Stimulated activated naive B cell treated with anti-CD40 and anti-IgM and Interleukin-4, amounts not matched to agents 10 μg/mL and 1 μg/mL and 100 μg/mL, for 72 hours (primary cell): Measurements from ENCODE around the gene MPZL1.
A peak's percentile ranks its signal among the peaks of the same experiment; 100 is the strongest.

Experiments used
- ATAC-seq, 2 donors: fragments of 150-1000 bp; cut with Tn5 transposase; replicated peaks; 2 replicates each; pipeline ENCODE4 v1.10.0; 2021; ENCODE audit warnings: moderate library complexity in 1 of 2
- DNase-seq: peaks from one replicate; pipeline ENCODE4 v3.0.0; 2021
- H3K27ac Mint-ChIP-seq: one replicate; pipeline ENCODE4 v1.8.0; 2022; ENCODE audit warnings: mild to moderate bottlenecking, mixed read lengths
- H3K27me3 Mint-ChIP-seq, 2 donors: one replicate each; pipeline ENCODE4 v1.8.0; 2022; ENCODE audit warnings: mixed read lengths in 2 of 2
- H3K36me3 Mint-ChIP-seq, 2 donors: one replicate each; pipeline ENCODE4 v1.8.0; 2022; ENCODE audit warnings: mixed read lengths in 2 of 2, mild to moderate bottlenecking in 1 of 2
- H3K4me1 Mint-ChIP-seq, 2 donors: one replicate each; pipeline ENCODE4 v1.8.0; 2022; ENCODE audit warnings: mixed read lengths in 2 of 2, mild to moderate bottlenecking in 1 of 2
- H3K4me3 Mint-ChIP-seq, 2 donors: one replicate each; pipeline ENCODE4 v1.8.0; 2022; ENCODE audit warnings: mild to moderate bottlenecking in 2 of 2, mixed read lengths in 2 of 2, moderate library complexity in 1 of 2
- H3K9me3 Mint-ChIP-seq, 2 donors: one replicate each; pipeline ENCODE4 v1.8.0; 2022; ENCODE audit warnings: mixed read lengths in 2 of 2, mild to moderate bottlenecking in 1 of 2

MPZL1 gene

DNA sequence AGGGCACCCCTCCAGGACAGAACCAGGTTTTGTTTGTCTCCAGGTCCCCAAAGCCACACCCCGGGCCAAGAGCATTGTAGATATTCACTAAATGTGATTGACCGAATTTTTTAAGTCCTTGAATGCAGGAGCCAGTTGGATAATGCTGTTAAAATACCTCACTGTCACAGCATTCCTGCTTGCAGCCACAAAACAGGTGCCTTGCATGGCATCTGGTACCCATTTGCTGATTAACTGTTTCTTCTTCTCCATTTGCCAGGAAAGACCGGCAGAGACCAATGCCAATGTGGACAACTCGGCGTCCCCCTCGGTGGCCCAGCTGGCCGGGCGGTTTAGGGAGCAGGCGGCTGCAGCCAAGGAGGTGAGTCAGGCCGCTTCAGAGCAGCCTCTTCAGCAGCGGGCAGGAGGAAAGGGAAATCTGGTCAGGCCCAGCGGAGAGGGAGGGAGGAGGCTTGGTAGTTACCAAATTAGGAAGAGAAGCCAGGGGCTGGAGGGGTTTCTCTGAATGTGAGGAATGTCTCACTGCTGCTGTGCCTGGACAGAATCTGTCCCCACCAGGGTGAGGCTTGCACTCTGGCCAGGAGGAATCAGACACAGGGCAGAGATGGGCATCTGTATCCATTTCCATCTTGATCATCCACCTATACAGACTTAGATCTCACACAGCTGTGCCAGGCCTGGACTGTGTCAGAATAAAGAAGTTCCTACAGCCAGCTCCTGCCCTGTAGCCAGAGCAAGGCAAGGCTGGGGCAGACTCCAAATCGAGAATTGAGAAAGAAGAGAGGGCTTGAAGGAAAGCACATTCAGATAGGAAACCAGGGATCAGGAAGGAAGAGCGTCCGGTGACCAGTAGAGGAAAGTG is 37.9 kb upstream of the MPZL1 start:
- DNase-seq: no peak
- Mint-ChIP-seq H3K27me3 (no peaks in the 10 kb centered on the region), H3K27ac (peak overlapping the region; percentile 88), H3K9me3 (no peaks in the 10 kb centered on the region), H3K4me3 (no peak overlapping the region), H3K36me3 (peaks cover 27 to 59% of the 10 kb centered on the region in 2 donors), H3K4me1 (peaks cover 34 to 37% of the 10 kb centered on the region in 2 donors)
- no peak for ATAC-seq

DNA sequence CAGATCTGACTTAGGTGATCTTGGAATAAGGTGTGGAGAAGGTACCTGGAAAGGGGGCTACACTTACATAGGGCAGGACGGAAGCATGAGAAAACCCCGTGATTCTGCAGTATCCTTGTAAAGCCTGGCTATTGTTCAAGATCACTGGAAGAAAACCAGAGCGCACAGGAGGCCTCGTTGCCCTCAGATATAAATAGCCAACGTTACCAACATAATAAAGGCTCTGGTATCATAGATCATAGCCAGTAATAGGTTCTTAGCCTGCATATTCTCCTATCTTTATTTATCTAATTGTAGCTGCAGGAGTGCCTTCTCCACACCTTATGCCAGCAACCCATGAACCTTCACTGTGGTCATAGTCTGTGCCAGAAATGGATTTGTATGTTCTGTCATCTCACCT is 35.9 kb upstream of the MPZL1 start:
- Mint-ChIP-seq H3K4me3 (no peak overlapping the region), H3K4me1 (peaks cover 48 to 54% of the 10 kb centered on the region in 2 donors), H3K27me3 (no peaks in the 10 kb centered on the region), H3K9me3 (no peaks in the 10 kb centered on the region), H3K36me3 (peaks cover 40 to 73% of the 10 kb centered on the region in 2 donors), H3K27ac (peak overlapping the region; percentile 70)
- DNase-seq (no peak), ATAC-seq (no peak)

DNA sequence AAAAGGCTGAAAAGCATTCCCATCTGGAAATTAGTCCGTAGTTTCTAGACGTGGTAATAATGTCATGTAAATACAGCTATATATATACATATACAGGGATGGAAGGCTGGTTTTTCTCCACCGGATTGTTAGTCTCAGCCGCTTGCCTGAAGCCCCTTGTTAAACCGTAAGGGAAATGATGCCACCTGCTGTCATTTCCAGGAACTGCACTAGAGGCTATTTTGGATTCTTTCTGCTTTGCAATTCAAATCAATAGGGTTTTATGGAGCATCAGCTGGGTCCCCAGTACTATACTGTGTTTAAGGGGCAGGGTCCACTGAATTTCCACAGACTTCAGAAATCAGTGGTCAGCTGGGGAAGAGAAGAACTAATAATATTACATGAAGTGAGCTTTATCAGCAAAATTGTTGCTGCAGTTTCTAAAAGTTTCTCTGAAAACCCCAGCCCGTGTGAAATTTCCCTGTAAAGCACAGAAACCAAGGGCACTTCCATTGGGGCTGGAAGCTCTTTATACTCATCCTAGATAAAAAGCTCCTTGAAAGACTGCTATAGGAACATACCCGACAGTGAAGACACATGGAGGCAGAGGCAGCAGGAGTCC is 33.8 kb upstream of the MPZL1 start:
- peaks cover 46 to 61% of the 10 kb centered on the region in 2 donors for H3K4me1 Mint-ChIP-seq
- H3K27me3 Mint-ChIP-seq: no peaks in the 10 kb centered on the region
- H3K9me3 Mint-ChIP-seq: no peaks in the 10 kb centered on the region
- ATAC-seq (peak; percentile 70 to 72), DNase-seq (peak; percentile 63)
- H3K27ac Mint-ChIP-seq: peak overlapping the region; percentile 84
- peak overlapping the region in 1 of 2 donors; percentile 2 for H3K4me3 Mint-ChIP-seq
- H3K36me3 Mint-ChIP-seq: peaks cover 39 to 69% of the 10 kb centered on the region in 2 donors

DNA sequence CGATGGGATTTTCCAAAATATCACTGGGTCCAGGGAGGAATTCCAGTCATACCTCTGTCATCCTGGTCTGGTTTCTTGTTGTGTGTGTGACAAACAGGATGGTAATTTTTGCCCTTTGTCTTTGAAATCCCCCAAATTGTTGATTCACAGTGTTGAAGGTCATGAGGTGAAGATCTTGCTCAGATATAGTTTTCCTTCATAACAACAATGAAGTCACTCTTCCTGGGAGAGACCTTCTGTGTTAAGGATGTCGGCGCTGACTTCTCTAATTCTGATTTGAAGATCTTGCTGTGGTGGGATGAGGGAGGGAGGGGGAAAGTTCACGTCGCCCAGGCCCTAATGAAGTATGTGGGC is 32.2 kb upstream of the MPZL1 start:
- H3K36me3 Mint-ChIP-seq: peaks cover 44 to 70% of the 10 kb centered on the region in 2 donors
- ATAC-seq (peak; percentile 64 to 72), DNase-seq (no peak)
- peak overlapping the region in 1 of 2 donors; percentile 22 for H3K4me3 Mint-ChIP-seq
- H3K9me3 Mint-ChIP-seq: no peaks in the 10 kb centered on the region
- peaks cover 47 to 70% of the 10 kb centered on the region in 2 donors for H3K4me1 Mint-ChIP-seq
- H3K27me3 Mint-ChIP-seq: no peaks in the 10 kb centered on the region
- H3K27ac Mint-ChIP-seq: peak overlapping the region; percentile 78

DNA sequence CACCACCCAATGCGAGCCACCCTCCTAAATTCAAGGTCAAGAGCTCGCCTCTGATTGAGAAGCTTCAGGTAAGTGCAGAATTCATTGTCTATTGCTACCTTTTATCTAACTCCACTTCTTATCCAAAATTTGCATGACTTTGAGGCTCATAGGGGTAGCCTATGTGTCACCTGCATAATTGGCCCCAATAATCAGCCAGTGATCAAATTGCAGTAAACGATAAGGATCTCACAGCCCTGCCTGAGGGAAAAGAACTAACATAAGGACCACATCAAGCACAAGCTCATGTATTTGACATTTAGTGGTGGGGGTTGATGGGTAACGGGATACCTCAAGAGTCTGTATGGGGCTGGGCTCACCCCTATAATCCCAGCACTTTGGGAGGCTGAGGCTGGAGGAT is 31.7 kb upstream of the MPZL1 start:
- H3K9me3 Mint-ChIP-seq: no peaks in the 10 kb centered on the region
- H3K27ac Mint-ChIP-seq: peak overlapping the region; percentile 78
- peaks cover 49 to 73% of the 10 kb centered on the region in 2 donors for H3K4me1 Mint-ChIP-seq
- peaks cover 48 to 72% of the 10 kb centered on the region in 2 donors for H3K36me3 Mint-ChIP-seq
- DNase-seq (no peak), ATAC-seq (no peak)
- H3K27me3 Mint-ChIP-seq: no peaks in the 10 kb centered on the region
- no peak overlapping the region for H3K4me3 Mint-ChIP-seq

DNA sequence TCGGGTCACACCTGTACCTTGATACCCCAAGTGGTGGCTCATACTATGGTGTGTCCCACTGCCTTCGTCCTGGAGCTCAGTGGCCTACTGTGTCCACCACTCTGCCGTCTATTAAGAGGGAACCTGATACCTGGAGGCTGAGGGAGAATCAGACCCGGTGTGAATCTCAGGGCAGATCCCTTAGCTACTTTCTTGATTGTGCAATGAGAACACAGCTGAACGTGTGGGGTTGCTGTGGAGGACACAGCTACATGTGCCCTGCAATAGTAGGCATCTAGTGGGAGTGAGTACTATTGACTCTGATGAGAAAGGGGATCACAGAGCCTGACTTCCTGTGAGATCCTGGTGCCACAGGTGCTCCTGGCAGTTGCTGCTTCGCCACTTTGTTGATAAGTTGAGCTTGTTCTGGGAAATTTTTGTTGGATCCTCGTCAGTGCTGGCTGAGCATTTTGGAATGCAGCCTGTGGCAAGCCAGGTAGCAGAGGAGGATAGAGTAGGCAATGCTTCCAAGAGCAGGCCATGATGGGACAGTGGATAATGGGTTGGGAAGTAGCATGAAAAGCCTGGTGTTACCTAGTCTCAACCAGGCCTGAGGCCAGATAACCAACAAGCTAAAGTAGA is 28.2 kb upstream of the MPZL1 start:
- H3K4me1 Mint-ChIP-seq: peaks cover 41 to 63% of the 10 kb centered on the region in 2 donors
- ATAC-seq (no peak), DNase-seq (no peak)
- peak overlapping the region; percentile 62 for H3K27ac Mint-ChIP-seq
- H3K4me3 Mint-ChIP-seq: no peak overlapping the region
- no peaks in the 10 kb centered on the region for H3K27me3 Mint-ChIP-seq
- H3K36me3 Mint-ChIP-seq: peaks cover 58 to 80% of the 10 kb centered on the region in 2 donors
- H3K9me3 Mint-ChIP-seq: no peaks in the 10 kb centered on the region

DNA sequence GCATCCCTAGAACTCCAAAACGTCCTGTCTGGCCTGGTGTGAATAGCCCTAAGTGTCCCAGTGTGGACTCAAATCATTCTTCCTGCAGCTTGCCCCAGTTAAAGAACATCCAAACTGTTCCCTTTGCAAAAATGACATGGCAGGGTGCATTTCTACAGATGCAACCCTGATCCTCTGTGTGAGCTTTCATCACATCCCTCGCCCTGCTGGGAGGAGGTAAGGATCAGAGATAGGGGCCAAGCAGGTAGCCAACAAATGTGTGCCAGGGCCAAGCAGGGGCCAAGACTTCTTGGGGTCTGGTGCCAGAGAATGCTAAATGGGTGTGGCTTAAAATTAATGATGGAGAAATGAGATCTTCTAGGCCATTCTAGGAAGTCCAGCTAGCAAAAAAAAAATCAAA is 27.1 kb upstream of the MPZL1 start:
- peak overlapping the region; percentile 63 for H3K27ac Mint-ChIP-seq
- no peak for ATAC-seq
- H3K27me3 Mint-ChIP-seq: no peaks in the 10 kb centered on the region
- no peaks in the 10 kb centered on the region for H3K9me3 Mint-ChIP-seq
- H3K4me3 Mint-ChIP-seq: no peak overlapping the region
- peaks cover 59 to 83% of the 10 kb centered on the region in 2 donors for H3K36me3 Mint-ChIP-seq
- peaks cover 38 to 58% of the 10 kb centered on the region in 2 donors for H3K4me1 Mint-ChIP-seq
- DNase-seq: no peak

DNA sequence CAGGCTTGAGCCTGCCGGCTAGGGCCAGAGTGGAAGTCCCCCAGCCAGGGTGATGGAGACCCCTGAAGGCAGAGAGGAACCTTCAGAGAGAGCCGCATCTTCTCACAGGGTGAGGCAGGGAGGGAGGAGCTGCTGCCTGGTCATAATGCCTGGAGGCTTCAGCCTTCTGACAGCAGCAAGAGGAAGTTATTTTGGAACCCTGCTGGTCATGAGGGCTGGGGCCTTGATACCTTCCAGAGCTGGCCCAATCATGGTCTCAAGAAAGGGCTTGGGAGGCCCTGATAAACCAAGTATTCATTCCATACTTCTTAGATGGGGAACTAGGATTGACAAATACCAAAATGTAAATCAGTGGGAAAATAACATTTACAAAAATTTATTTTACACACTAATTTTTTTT is 26.6 kb upstream of the MPZL1 start:
- no peak overlapping the region for H3K4me3 Mint-ChIP-seq
- DNase-seq (no peak), ATAC-seq (no peak)
- no peaks in the 10 kb centered on the region for H3K9me3 Mint-ChIP-seq
- H3K4me1 Mint-ChIP-seq: peaks cover 37 to 58% of the 10 kb centered on the region in 2 donors
- H3K27me3 Mint-ChIP-seq: no peaks in the 10 kb centered on the region
- peak overlapping the region; percentile 63 for H3K27ac Mint-ChIP-seq
- peaks cover 60 to 83% of the 10 kb centered on the region in 2 donors for H3K36me3 Mint-ChIP-seq

DNA sequence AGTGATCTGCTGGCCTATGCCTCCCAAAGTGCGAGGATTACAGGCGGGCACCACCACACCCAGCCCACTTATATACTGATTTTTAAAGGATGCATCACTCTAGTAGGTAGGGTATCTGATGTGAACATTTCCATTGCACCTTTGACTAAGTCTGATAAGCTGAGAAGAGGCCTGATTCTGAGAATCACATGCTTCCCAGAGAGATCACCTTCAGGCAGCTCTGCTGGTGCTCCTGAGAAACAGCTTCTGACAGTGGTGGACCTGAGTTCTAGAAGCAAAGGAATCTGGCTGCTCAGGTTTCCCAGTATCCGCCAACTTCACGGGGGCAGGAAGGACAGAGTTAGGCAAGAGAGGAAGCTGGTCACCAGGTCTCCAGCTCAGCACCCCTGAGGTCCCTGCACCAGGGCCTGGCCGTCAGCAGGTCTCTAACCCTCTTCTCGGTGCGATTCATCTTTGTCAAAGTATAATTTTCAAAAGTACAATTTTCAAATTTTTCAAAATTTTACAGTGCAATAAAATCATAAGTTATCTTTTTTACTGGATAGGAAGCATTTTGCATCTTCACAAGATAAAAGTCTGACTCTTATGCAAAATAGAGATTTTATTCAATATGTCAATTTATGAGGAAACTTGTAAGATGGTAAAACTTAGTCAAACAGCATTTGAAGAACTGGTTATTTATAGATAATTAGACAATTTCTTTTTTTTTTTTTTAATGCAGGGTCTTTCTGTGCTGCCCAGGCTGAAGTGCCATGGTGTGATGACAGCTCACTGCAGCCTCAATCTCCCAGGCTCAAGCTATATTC is 25.8 kb upstream of the MPZL1 start:
- ATAC-seq: no peak
- H3K9me3 Mint-ChIP-seq: no peaks in the 10 kb centered on the region
- H3K4me1 Mint-ChIP-seq: peaks cover 37 to 50% of the 10 kb centered on the region in 2 donors
- DNase-seq: no peak
- H3K27me3 Mint-ChIP-seq: no peaks in the 10 kb centered on the region
- H3K36me3 Mint-ChIP-seq: peaks cover 58 to 80% of the 10 kb centered on the region in 2 donors
- H3K27ac Mint-ChIP-seq: peak overlapping the region; percentile 9
- H3K4me3 Mint-ChIP-seq: no peak overlapping the region

DNA sequence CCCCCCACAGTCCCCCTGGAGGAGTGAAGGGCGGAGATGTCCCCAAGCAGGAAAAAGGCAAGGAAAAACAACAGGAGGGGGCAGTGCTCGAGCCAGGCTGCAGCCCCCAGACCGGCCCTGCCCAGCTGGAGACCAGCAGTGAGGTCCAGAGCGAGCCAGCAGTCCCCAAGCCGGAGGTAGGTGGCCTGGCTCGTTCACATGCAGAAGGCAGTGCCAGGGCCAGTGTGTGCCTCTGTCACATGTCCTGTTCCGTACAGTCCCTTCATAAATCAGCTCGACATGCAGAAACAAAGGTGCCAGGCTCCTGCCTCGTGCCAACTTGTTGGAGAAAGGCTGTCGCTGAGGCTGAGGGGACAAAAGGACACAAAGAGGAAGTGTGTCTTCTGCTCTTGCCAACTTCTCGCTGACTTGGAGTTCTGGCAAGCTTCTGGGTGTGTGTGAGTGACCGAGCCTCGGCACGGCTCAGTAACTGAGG is 24.1 kb upstream of the MPZL1 start:
- Mint-ChIP-seq H3K27me3 (no peaks in the 10 kb centered on the region), H3K36me3 (peaks cover 61 to 81% of the 10 kb centered on the region in 2 donors), H3K4me1 (peaks cover 35 to 45% of the 10 kb centered on the region in 2 donors), H3K9me3 (no peaks in the 10 kb centered on the region), H3K27ac (peak overlapping the region; percentile 63), H3K4me3 (peak overlapping the region in 1 of 2 donors; percentile 45)
- ATAC-seq: peak; percentile 61 to 65
- DNase-seq: no peak

DNA sequence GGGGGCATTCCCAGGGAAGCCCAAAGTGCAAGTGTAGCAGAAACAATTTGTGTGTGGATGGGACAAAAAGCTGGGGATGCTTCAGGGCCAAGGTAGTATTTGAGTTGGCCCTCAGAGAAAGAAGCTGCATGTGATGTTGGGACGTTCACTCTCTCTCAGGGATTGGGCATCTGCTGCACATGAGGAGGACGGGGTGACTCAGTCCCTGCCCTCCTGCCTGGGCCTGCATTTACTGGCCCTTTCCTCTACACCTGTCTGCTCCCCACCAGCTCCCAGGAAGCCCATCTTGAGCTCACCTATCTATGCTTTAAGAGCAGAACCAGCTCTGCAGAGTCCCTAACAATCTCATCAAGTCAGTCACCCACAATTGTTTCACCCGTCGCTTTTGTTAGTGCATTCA is 23.5 kb upstream of the MPZL1 start:
- ATAC-seq (no peak), DNase-seq (no peak)
- Mint-ChIP-seq H3K36me3 (peaks cover 63 to 82% of the 10 kb centered on the region in 2 donors), H3K9me3 (no peaks in the 10 kb centered on the region), H3K4me1 (peaks cover 38 to 48% of the 10 kb centered on the region in 2 donors), H3K27me3 (no peaks in the 10 kb centered on the region), H3K4me3 (no peak overlapping the region), H3K27ac (peak overlapping the region; percentile 63)

DNA sequence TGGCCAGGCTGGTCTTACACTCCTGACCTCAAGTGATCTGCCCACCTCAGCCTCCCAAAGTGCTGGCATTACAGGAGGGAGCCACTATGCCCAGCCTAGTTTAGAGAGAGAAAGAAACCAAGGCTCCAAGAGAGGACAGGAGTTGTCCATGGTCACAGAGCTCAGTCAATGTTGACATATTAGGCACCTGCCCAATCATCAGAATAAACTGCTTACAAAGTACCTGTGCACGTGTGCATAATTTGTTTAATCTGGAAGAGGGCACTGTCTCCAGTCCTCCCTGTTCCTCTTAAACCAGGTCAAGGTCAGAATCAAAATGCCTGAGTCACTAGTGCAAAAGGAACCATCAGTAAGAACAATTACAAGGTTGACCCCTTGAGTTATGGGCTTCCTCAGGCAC is 20.3 kb upstream of the MPZL1 start:
- DNase-seq (no peak), ATAC-seq (no peak)
- no peak overlapping the region for H3K4me3 Mint-ChIP-seq
- H3K27me3 Mint-ChIP-seq: no peaks in the 10 kb centered on the region
- H3K36me3 Mint-ChIP-seq: peaks cover 67 to 85% of the 10 kb centered on the region in 2 donors
- H3K9me3 Mint-ChIP-seq: no peaks in the 10 kb centered on the region
- peak overlapping the region; percentile 27 for H3K27ac Mint-ChIP-seq
- H3K4me1 Mint-ChIP-seq: peaks cover 48 to 50% of the 10 kb centered on the region in 2 donors

DNA sequence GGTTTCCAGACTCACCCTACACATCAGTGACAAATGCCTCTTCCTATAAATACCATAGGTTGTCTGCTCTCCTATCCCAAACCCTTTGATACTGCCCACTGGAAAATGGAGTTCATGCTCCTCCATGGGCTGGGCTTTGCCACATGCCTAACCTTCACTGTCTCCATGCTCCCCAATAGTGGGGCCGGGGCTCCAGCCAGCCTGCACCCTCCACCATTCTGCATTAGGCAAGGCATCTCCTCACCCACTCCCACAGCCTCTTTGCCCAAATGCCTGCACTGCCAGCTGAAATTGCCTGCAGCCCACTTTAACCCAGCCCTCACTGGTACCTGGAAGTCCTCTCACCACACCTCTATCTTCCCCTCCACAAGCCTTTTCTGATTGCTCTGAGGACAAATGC is 18.2 kb upstream of the MPZL1 start:
- Mint-ChIP-seq H3K4me3 (no peak overlapping the region), H3K36me3 (peaks cover 54 to 69% of the 10 kb centered on the region in 2 donors), H3K9me3 (no peaks in the 10 kb centered on the region), H3K27me3 (no peaks in the 10 kb centered on the region), H3K4me1 (peaks cover 51 to 55% of the 10 kb centered on the region in 2 donors), H3K27ac (peak overlapping the region; percentile 56)
- DNase-seq (no peak), ATAC-seq (no peak)

DNA sequence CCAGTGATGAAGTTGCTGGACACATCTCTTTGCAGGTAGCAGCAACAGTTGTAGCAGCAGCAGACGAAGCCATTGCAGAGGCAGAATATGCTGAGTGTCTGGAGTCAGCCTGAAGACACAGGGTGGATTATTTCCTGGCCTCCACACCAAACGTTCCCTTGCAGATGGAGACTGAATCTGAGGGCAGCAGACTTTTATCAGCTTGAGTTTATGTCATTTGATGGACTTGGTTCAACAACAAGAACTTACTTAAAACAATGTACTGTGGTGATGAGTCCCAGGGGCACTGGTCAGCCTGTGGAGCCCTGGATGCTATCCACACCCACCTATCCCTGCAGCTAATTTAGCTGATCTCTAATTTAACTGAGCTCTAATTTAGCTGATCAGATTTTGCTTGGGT is 17.1 kb upstream of the MPZL1 start:
- DNase-seq (no peak), ATAC-seq (no peak)
- Mint-ChIP-seq H3K36me3 (peaks cover 44 to 57% of the 10 kb centered on the region in 2 donors), H3K27me3 (no peaks in the 10 kb centered on the region), H3K9me3 (no peaks in the 10 kb centered on the region), H3K4me1 (peaks cover 55 to 59% of the 10 kb centered on the region in 2 donors), H3K4me3 (no peak overlapping the region), H3K27ac (no peak overlapping the region)
